ENCODE data around the gene TMEM145. TPM values are rescaled to one million over a fixed set of nuclear protein-coding genes. Genes with fewer than 3 reads are reported as not detected.

TMEM145 gene
- polyA plus RNA-seq, 3 donors: not detected

GRCh38 chr19:42268704-42269477 is 44.2 kb upstream of the TMEM145 start, which contains the start of gene CIC:
Gene CIC (plus strand): TSS chr19:42269252. CDS start chr19:42271784, 2,532 bp downstream.
- intact Hi-C loops (cut with micrococcal nuclease): loop anchor here (1.0 to 2.0 kb wide), 3 partner anchors 14 to 27 kb away; partner anchors contain the start of genes ERF (in 2 of the 2) and GSK3A (in 1 of the 2)
- peak within 1 kb of the TSS; percentile 92 for H3K4me2 ChIP-seq (replicated peaks; ENCODE audit: extremely low read depth, low read length, poor library complexity, severe bottlenecking)
- peaks cover 10% of the 10 kb centered on the region for H4K20me1 ChIP-seq (ENCODE audit: insufficient read depth, low read length)
- H3K27ac ChIP-seq (ENCODE audit: low read depth in 1 of 2, low read length in 2 of 2): peak within 1 kb of the TSS; percentile 90 to 99
- Mint-ChIP-seq H3K27me3 (ENCODE audit: low read depth in 3 of 3) (peaks cover 0 to 1% (median 1%) of the 10 kb centered on the region in 3 donors), H3K4me1 (peaks cover 29% of the 10 kb centered on the region), H3K27ac (peak within 1 kb of the TSS in 4 of 7 donors; percentile 98 to 99 (median 99)), H3K36me3 (peaks cover 15 to 24% of the 10 kb centered on the region in 2 donors), H3K4me3 (peak within 1 kb of the TSS; percentile 84 to 95), H3K9me3 (peaks cover 0 to 2% (median 0%) of the 10 kb centered on the region in 7 donors)
- TF ChIP-seq CTCF (IDR thresholded peaks at IDR 0.05): no peak
- peak within 1 kb of the TSS; percentile 83 for H2AFZ ChIP-seq (ENCODE audit: insufficient read depth, low read depth, low read length, poor library complexity, severe bottlenecking)
- under 1% methylated on average over 35 of the region's 52 CpGs for WGBS (ENCODE audit: insufficient coverage)
- H3K27me3 ChIP-seq (ENCODE audit: control insufficient read depth in 2 of 2, insufficient read depth in 2 of 2, low read length in 2 of 2): no peaks in the 10 kb centered on the region
- peaks cover 44% of the 10 kb centered on the region for H3K79me2 ChIP-seq (ENCODE audit: insufficient read depth, low read length)
- peak; percentile 100 for DNase-seq
- H3K4me3 ChIP-seq (replicated peaks in 1 of 3; ENCODE audit: low read depth in 2 of 3, low read length in 3 of 3): peak within 1 kb of the TSS; percentile 73 to 88 (median 76)
- no peaks in the 10 kb centered on the region for H3K9me3 ChIP-seq (replicated peaks in 1 of 2; ENCODE audit: control insufficient read depth in 1 of 2, insufficient read depth in 1 of 2, low read length in 2 of 2)
- peaks cover 21 to 22% of the 10 kb centered on the region in 2 donors for H3K36me3 ChIP-seq (replicated peaks in 1 of 2; ENCODE audit: control insufficient read depth in 1 of 2, insufficient read depth in 2 of 2, low read length in 2 of 2)
- peaks cover 30 to 35% of the 10 kb centered on the region in 2 donors for H3K4me1 ChIP-seq (ENCODE audit: control insufficient read depth in 1 of 2, insufficient read depth in 2 of 2, low read length in 2 of 2)
- H3K9ac ChIP-seq (ENCODE audit: insufficient read depth, low read length, poor library complexity, severe bottlenecking): peak within 1 kb of the TSS; percentile 89

- H3K27ac Mint-ChIP-seq: peak overlapping the region in 4 of 7 donors; percentile 98 to 99 (median 99)
- peak overlapping the region; percentile 80 for H3K4me2 ChIP-seq (replicated peaks; ENCODE audit: extremely low read depth, low read length, poor library complexity, severe bottlenecking)
- H3K4me3 Mint-ChIP-seq: peak overlapping the region; percentile 84 to 95
- peaks cover 0 to 2% (median 0%) of the 10 kb centered on the region in 7 donors for H3K9me3 Mint-ChIP-seq
- intact Hi-C loops (cut with micrococcal nuclease): loop anchor here (2.0 kb wide), 2 partner anchors 13 to 15 kb away; partner anchors contain the start of gene ERF (in 2 of the 2)
- peaks cover 52% of the 10 kb centered on the region for H3K79me2 ChIP-seq (ENCODE audit: insufficient read depth, low read length)
- DNase-seq: no peak
- no peaks in the 10 kb centered on the region for H3K9me3 ChIP-seq (replicated peaks in 1 of 2; ENCODE audit: control insufficient read depth in 1 of 2, insufficient read depth in 1 of 2, low read length in 2 of 2)
- peak overlapping the region; percentile 78 for H3K9ac ChIP-seq (ENCODE audit: insufficient read depth, low read length, poor library complexity, severe bottlenecking)
- peak overlapping the region; percentile 65 to 88 (median 73) for H3K4me3 ChIP-seq (replicated peaks in 1 of 3; ENCODE audit: low read depth in 2 of 3, low read length in 3 of 3)
- WGBS (ENCODE audit: insufficient coverage): 36% methylated on average over 10 of the region's 10 CpGs
- no peak for TF ChIP-seq CTCF (IDR thresholded peaks at IDR 0.05)
- no peak overlapping the region for H2AFZ ChIP-seq (ENCODE audit: insufficient read depth, low read depth, low read length, poor library complexity, severe bottlenecking)
- H3K27me3 Mint-ChIP-seq (ENCODE audit: low read depth in 3 of 3): peaks cover 0 to 1% (median 0%) of the 10 kb centered on the region in 3 donors
- peaks cover 21 to 32% of the 10 kb centered on the region in 2 donors for H3K36me3 Mint-ChIP-seq
- H3K36me3 ChIP-seq (replicated peaks in 1 of 2; ENCODE audit: control insufficient read depth in 1 of 2, insufficient read depth in 2 of 2, low read length in 2 of 2): peaks cover 28 to 30% of the 10 kb centered on the region in 2 donors
- peaks cover 18% of the 10 kb centered on the region for H4K20me1 ChIP-seq (ENCODE audit: insufficient read depth, low read length)
- H3K27me3 ChIP-seq (ENCODE audit: control insufficient read depth in 2 of 2, insufficient read depth in 2 of 2, low read length in 2 of 2): no peaks in the 10 kb centered on the region
- H3K27ac ChIP-seq (ENCODE audit: low read depth in 1 of 2, low read length in 2 of 2): peak overlapping the region; percentile 90 to 95
- H3K4me1 ChIP-seq (ENCODE audit: control insufficient read depth in 1 of 2, insufficient read depth in 2 of 2, low read length in 2 of 2): peaks cover 30 to 35% of the 10 kb centered on the region in 2 donors
- H3K4me1 Mint-ChIP-seq: peaks cover 32% of the 10 kb centered on the region
Observed at GRCh38 chr19:42269478-42270345, 43.4 kb upstream of the TMEM145 start.
